H9 (cell line): ENCODE data around the gene IGSF3. TPM values are rescaled to one million over a fixed set of nuclear protein-coding genes. Genes with fewer than 3 reads are reported as not detected.
"Not testable (repeated sequence)": the region's sequence is repeated elsewhere in the genome, so short reads cannot be mapped to it uniquely, and the experiment has no call there.

Experiments
- DNase-seq: peaks from one replicate; pipeline ENCODE4 v3.0.0-alpha.2; 2017
- H2AFZ ChIP-seq: one replicate; pipeline ENCODE4 v1.6.1; 2013; ENCODE audit warnings: mild to moderate bottlenecking, low read length, control low read depth, moderate library complexity
- H2AK5ac ChIP-seq: 2 replicates; pipeline ENCODE4 v1.6.1; 2013; ENCODE audit warnings: low read length, control low read depth, mixed read lengths; ENCODE audit not compliant: insufficient read length
- H2BK120ac ChIP-seq: one replicate; pipeline ENCODE4 v1.6.1; 2013; ENCODE audit warnings: low read depth, mild to moderate bottlenecking, low read length, control low read depth, inconsistent platforms; ENCODE audit not compliant: poor library complexity, severe bottlenecking
- H2BK12ac ChIP-seq: 2 replicates; pipeline ENCODE4 v1.6.1; 2013; ENCODE audit warnings: low read length, control low read depth, mixed read lengths, low read depth; ENCODE audit not compliant: insufficient read length
- H2BK15ac ChIP-seq: 2 replicates; pipeline ENCODE4 v1.6.1; 2013; ENCODE audit warnings: low read depth, low read length, control low read depth
- H2BK20ac ChIP-seq: one replicate; pipeline ENCODE4 v1.6.1; 2013; ENCODE audit warnings: low read depth, mild to moderate bottlenecking, low read length, control low read depth, inconsistent platforms; ENCODE audit not compliant: poor library complexity, severe bottlenecking
- H2BK5ac ChIP-seq: 2 replicates; pipeline ENCODE4 v1.6.1; 2013; ENCODE audit warnings: low read length, control low read depth, mixed read lengths; ENCODE audit not compliant: insufficient read length
- H3K14ac ChIP-seq: 2 replicates; pipeline ENCODE4 v1.6.1; 2013; ENCODE audit warnings: low read length, control low read depth; ENCODE audit not compliant: insufficient read depth
- H3K18ac ChIP-seq: 2 replicates; pipeline ENCODE4 v1.6.1; 2013; ENCODE audit warnings: low read depth, mild to moderate bottlenecking, mixed read lengths, low read length, control low read depth; ENCODE audit not compliant: insufficient read length
- H3K23ac ChIP-seq: 2 replicates; pipeline ENCODE4 v1.6.1; 2013; ENCODE audit warnings: low read length, control low read depth, mixed read lengths, low read depth; ENCODE audit not compliant: insufficient read length
- H3K23me2 ChIP-seq: 2 replicates; pipeline ENCODE4 v1.6.1; 2013; ENCODE audit warnings: low read depth, mild to moderate bottlenecking, mixed read lengths, low read length, control low read depth; ENCODE audit not compliant: insufficient read length, poor library complexity, severe bottlenecking
- H3K27ac ChIP-seq: 2 replicates; pipeline ENCODE4 v1.5.1; 2013; ENCODE audit warnings: low read length, control low read depth, mixed read lengths, low read depth; ENCODE audit not compliant: insufficient read length
- H3K27me3 ChIP-seq: 2 replicates; pipeline ENCODE4 v1.6.1; 2013; ENCODE audit warnings: low read length, control low read depth, inconsistent platforms; ENCODE audit not compliant: insufficient read depth
- H3K4ac ChIP-seq: 2 replicates; pipeline ENCODE4 v1.6.1; 2013; ENCODE audit warnings: low read depth, mild to moderate bottlenecking, control low read depth, inconsistent platforms, low read length, moderate library complexity
- H3K4me1 ChIP-seq: 2 replicates; pipeline ENCODE4 v1.6.1; 2013; ENCODE audit warnings: low read length, control low read depth, inconsistent platforms; ENCODE audit not compliant: insufficient read depth
- H3K4me2 ChIP-seq: 2 replicates; pipeline ENCODE4 v1.6.1; 2013; ENCODE audit warnings: low read length, control low read depth, mixed read lengths; ENCODE audit not compliant: insufficient read length, insufficient read depth
- H3K56ac ChIP-seq: 2 replicates; pipeline ENCODE4 v1.6.1; 2013; ENCODE audit warnings: low read depth, mild to moderate bottlenecking, mixed read lengths, low read length, control low read depth; ENCODE audit not compliant: insufficient read length
- H3K79me1 ChIP-seq: 2 replicates; pipeline ENCODE4 v1.6.1; 2013; ENCODE audit warnings: low read depth, mild to moderate bottlenecking, moderate library complexity, low read length, control low read depth, inconsistent platforms; ENCODE audit not compliant: insufficient read depth, poor library complexity, severe bottlenecking
- H3K79me2 ChIP-seq: 2 replicates; pipeline ENCODE4 v1.6.1; 2013; ENCODE audit warnings: low read length, control low read depth, inconsistent platforms; ENCODE audit not compliant: insufficient read depth
- H3K9ac ChIP-seq: 2 replicates; pipeline ENCODE4 v1.6.1; 2013; ENCODE audit warnings: low read length, control low read depth, mixed read lengths; ENCODE audit not compliant: insufficient read length; ENCODE audit errors: extremely low read depth
- H3K9me3 ChIP-seq: one replicate; pipeline ENCODE4 v1.6.1; 2013; ENCODE audit warnings: low read depth, low read length, inconsistent platforms; ENCODE audit not compliant: control insufficient read depth
- H3T11ph ChIP-seq: one replicate; pipeline ENCODE4 v1.6.1; 2013; ENCODE audit warnings: mild to moderate bottlenecking, low read length, control low read depth, inconsistent platforms
- H4K20me1 ChIP-seq: one replicate; pipeline ENCODE4 v1.6.1; 2013; ENCODE audit not compliant: control insufficient read depth, insufficient read length, insufficient read depth
- H4K5ac ChIP-seq: 2 replicates; pipeline ENCODE4 v1.6.1; 2013; ENCODE audit warnings: low read depth, mild to moderate bottlenecking, mixed read lengths, low read length, control low read depth; ENCODE audit not compliant: insufficient read length
- H4K8ac ChIP-seq: replicated peaks from 2 replicates; pipeline ENCODE4 v1.6.1; 2013; ENCODE audit warnings: low read length, control low read depth, mixed read lengths, low read depth; ENCODE audit not compliant: insufficient read length
- H4K91ac ChIP-seq: 2 replicates; pipeline ENCODE4 v1.6.1; 2013; ENCODE audit warnings: low read depth, mild to moderate bottlenecking, moderate library complexity, mixed read lengths, low read length, control low read depth; ENCODE audit not compliant: insufficient read length
- H3K27ac Mint-ChIP-seq, 3 experiments: 2 replicates in 2 of 3; 3 replicates in 1 of 3; pipeline ENCODE4 v1.8.0; 2020 to 2021; ENCODE audit warnings: mixed read lengths in 3 of 3, mild to moderate bottlenecking in 1 of 3, moderate library complexity in 1 of 3
- H3K27me3 Mint-ChIP-seq: 2 replicates; pipeline ENCODE4 v1.8.0; 2021; ENCODE audit warnings: low read depth, mild to moderate bottlenecking, moderate library complexity, mixed read lengths
- H3K36me3 Mint-ChIP-seq, 3 experiments: 2 replicates in 2 of 3; 3 replicates in 1 of 3; pipeline ENCODE4 v1.8.0; 2020 to 2021; ENCODE audit warnings: low read depth in 3 of 3, mixed read lengths in 3 of 3; ENCODE audit not compliant: insufficient read depth in 1 of 3
- H3K4me1 Mint-ChIP-seq, 2 experiments: 2 replicates each; pipeline ENCODE4 v1.8.0; 2020; ENCODE audit warnings: mixed read lengths in 2 of 2
- H3K4me3 Mint-ChIP-seq, 2 experiments: 2 replicates in 1 of 2; 3 replicates in 1 of 2; pipeline ENCODE4 v1.8.0; 2020 to 2021; ENCODE audit warnings: mild to moderate bottlenecking in 2 of 2, mixed read lengths in 2 of 2, moderate library complexity in 1 of 2
- H3K9me3 Mint-ChIP-seq, 2 experiments: 2 replicates in 1 of 2; 3 replicates in 1 of 2; pipeline ENCODE4 v1.8.0; 2020; ENCODE audit warnings: mild to moderate bottlenecking in 2 of 2, mixed read lengths in 2 of 2, moderate library complexity in 1 of 2
- CTCF ChIP-seq: fragments of 200-600 bp; sonication (generic); conservative IDR thresholded peaks from 3 replicates; pipeline ENCODE4 v1.8.0; 2021; ENCODE audit warnings: antibody characterized with exemption, mild to moderate bottlenecking
- WGBS: extraction: QIAGEN DNeasy Blood & Tissue Kit; methylation state at CpG from one replicate; pipeline ENCODE4 v1.1.7; 2013; ENCODE audit warnings: missing lambda C conversion rate, low lambda C conversion rate, mixed read lengths; ENCODE audit not compliant: insufficient read length; ENCODE audit errors: extremely low coverage; 5-methylcytosine and 5-hydroxymethylcytosine counted together
- total RNA-seq: library from RNA; stranded (reverse); gene quantifications from 2 replicates; pipeline ENCODE4 v1.2.1, GENCODE V29; 2021

The IGSF3 gene
- total RNA-seq, 1 experiment from 2014 or later, result 19.1 TPM

- H3K9me3 Mint-ChIP-seq, H3T11ph ChIP-seq, H3K23me2 ChIP-seq, H3K4ac ChIP-seq, H4K5ac ChIP-seq, H2AK5ac ChIP-seq, H2BK5ac ChIP-seq, H3K27me3 ChIP-seq, H2BK12ac ChIP-seq, H3K27ac Mint-ChIP-seq, H3K36me3 Mint-ChIP-seq, H3K79me1 ChIP-seq, H3K4me1 ChIP-seq, DNase-seq, H3K9me3 ChIP-seq, H3K23ac ChIP-seq, H2BK15ac ChIP-seq, H2BK20ac ChIP-seq, H3K4me3 Mint-ChIP-seq, H2BK120ac ChIP-seq, H4K20me1 ChIP-seq, H3K27ac ChIP-seq, H3K56ac ChIP-seq, H3K79me2 ChIP-seq, H4K91ac ChIP-seq, H3K14ac ChIP-seq, H3K18ac ChIP-seq, H4K8ac ChIP-seq, H2AFZ ChIP-seq, H3K27me3 Mint-ChIP-seq, H3K9ac ChIP-seq, H3K4me2 ChIP-seq: not testable (repeated sequence)
- TF ChIP-seq CTCF, result peak; percentile 45; the same call in 2 of the 3 replicates
- H3K4me1 Mint-ChIP-seq, result peaks cover 25 to 26% of the 10 kb centered on the region in 2 experiments
- no CpG with 5 or more reads among the region's 4 CpGs for WGBS
Measured at GRCh38 chr1:116595065-116595840, 72.3 kb downstream of the IGSF3 start.

GRCh38 chr1:116593977-116594376, 73.6 kb downstream of the IGSF3 start:
- not testable (repeated sequence) for H3K9me3 Mint-ChIP-seq, H3K27ac Mint-ChIP-seq, H2AK5ac ChIP-seq, H3K4me3 Mint-ChIP-seq, H4K91ac ChIP-seq, H3K23me2 ChIP-seq, H3K18ac ChIP-seq, H3K27ac ChIP-seq, H3K9ac ChIP-seq, H2BK15ac ChIP-seq, DNase-seq, H3K36me3 Mint-ChIP-seq, H4K8ac ChIP-seq, H3K14ac ChIP-seq, H3K4ac ChIP-seq, H3K27me3 ChIP-seq, H3K79me1 ChIP-seq, H3K9me3 ChIP-seq, H4K20me1 ChIP-seq, H3K27me3 Mint-ChIP-seq, H2AFZ ChIP-seq, H3K23ac ChIP-seq, H3K79me2 ChIP-seq, H3K56ac ChIP-seq, H2BK12ac ChIP-seq, H2BK5ac ChIP-seq, H3K4me2 ChIP-seq, H4K5ac ChIP-seq, H3T11ph ChIP-seq, H2BK120ac ChIP-seq, H2BK20ac ChIP-seq, H3K4me1 ChIP-seq
- WGBS, result no CpG with 5 or more reads among the region's 3 CpGs
- peaks cover 25 to 26% of the 10 kb centered on the region in 2 experiments for H3K4me1 Mint-ChIP-seq
